CD4-positive, alpha-beta T cell treated with Interleukin-21 for 1 hour (primary cell): ENCODE results near the gene ARHGEF25.
"Not testable (repeated sequence)": the region's sequence is repeated elsewhere in the genome, so short reads cannot be mapped to it uniquely, and the experiment has no call there.

Experiments used
- DNase-seq: peaks from one replicate; pipeline ENCODE4 v3.0.0-alpha.2; 2020

Gene ARHGEF25

GRCh38 chr12:57611108-57611826, at the start of gene ARHGEF25:
Gene ARHGEF25 (plus strand): TSS chr12:57611435. CDS start chr12:57611895, 460 bp downstream.
- peak; percentile 50 for DNase-seq

- no peak for DNase-seq
Measured at GRCh38 chr12:57563358-57563757, 47.9 kb upstream of the ARHGEF25 start.

GRCh38 chr12:57564178-57564740, 47.0 kb upstream of the ARHGEF25 start:
- DNase-seq: no peak

- no peak for DNase-seq
Measured at GRCh38 chr12:57568838-57569237, 42.4 kb upstream of the ARHGEF25 start.

- no peak for DNase-seq
Measured at GRCh38 chr12:57569858-57570257, 41.4 kb upstream of the ARHGEF25 start.

GRCh38 chr12:57570438-57570837, 40.8 kb upstream of the ARHGEF25 start:
- DNase-seq: not testable (repeated sequence)

GRCh38 chr12:57571926-57572762, 39.1 kb upstream of the ARHGEF25 start:
- no peak for DNase-seq

- DNase-seq: no peak
Measured at GRCh38 chr12:57574795-57575194, 36.4 kb upstream of the ARHGEF25 start.

- DNase-seq: no peak
Measured at GRCh38 chr12:57575771-57576612, 35.2 kb upstream of the ARHGEF25 start.

- DNase-seq: no peak
Measured at GRCh38 chr12:57576613-57577160, 34.5 kb upstream of the ARHGEF25 start.

- DNase-seq: no peak
Measured at GRCh38 chr12:57577981-57578758, 33.1 kb upstream of the ARHGEF25 start.

GRCh38 chr12:57579011-57579410, 32.2 kb upstream of the ARHGEF25 start:
- DNase-seq: no peak

- no peak for DNase-seq
Measured at GRCh38 chr12:57579677-57580465, 31.4 kb upstream of the ARHGEF25 start.

- no peak for DNase-seq
Measured at GRCh38 chr12:57580466-57580795, 30.8 kb upstream of the ARHGEF25 start.

- no peak for DNase-seq
Measured at GRCh38 chr12:57581802-57582201, 29.4 kb upstream of the ARHGEF25 start.

- DNase-seq: no peak
Measured at GRCh38 chr12:57582440-57582839, 28.8 kb upstream of the ARHGEF25 start.

- DNase-seq: peak; percentile 87
Measured at GRCh38 chr12:57583008-57583831, 28.0 kb upstream of the ARHGEF25 start.

- DNase-seq: no peak
Measured at GRCh38 chr12:57584050-57584449, 27.2 kb upstream of the ARHGEF25 start.

- DNase-seq: no peak
Measured at GRCh38 chr12:57584690-57585089, 26.5 kb upstream of the ARHGEF25 start.

GRCh38 chr12:57585156-57585555, 26.1 kb upstream of the ARHGEF25 start:
- DNase-seq: no peak
